GM23338 (cell line): ENCODE measurements around the gene SHCBP1L. TPM values are rescaled to one million over a fixed set of nuclear protein-coding genes. Genes with fewer than 3 reads are reported as not detected.

ENCODE experiments used
- ATAC-seq: fragments of 200-7000 bp; cut with Tn5 transposase; 3 replicates; pipeline ENCODE4 v1.9.1; 2020
- DNase-seq: peaks from one replicate; pipeline ENCODE4 v3.0.0-alpha.2; 2015; ENCODE audit warnings: low spot score
- H2AFZ ChIP-seq: fragments of 200-600 bp; sonication (generic); 2 replicates; pipeline ENCODE4 v1.8.0; 2016; ENCODE audit warnings: antibody characterized with exemption, mild to moderate bottlenecking, moderate library complexity
- H3F3A ChIP-seq: fragments of 200-600 bp; sonication (generic); replicated peaks from 2 replicates; pipeline ENCODE4 v1.8.0; 2017; ENCODE audit warnings: antibody characterized with exemption, mixed run types, low read depth
- H3K27ac ChIP-seq: fragments of 200-600 bp; sonication (generic); 2 replicates; pipeline ENCODE4 v1.6.1; 2016; ENCODE audit warnings: low read depth
- H3K27me3 ChIP-seq: fragments of 200-600 bp; sonication (generic); 2 replicates; pipeline ENCODE4 v1.8.0; 2016; ENCODE audit warnings: mild to moderate bottlenecking, mixed run types, moderate library complexity; ENCODE audit not compliant: insufficient read depth
- H3K36me3 ChIP-seq: fragments of 200-600 bp; sonication (generic); 2 replicates; pipeline ENCODE4 v1.8.0; 2016; ENCODE audit warnings: mild to moderate bottlenecking; ENCODE audit not compliant: insufficient read depth
- H3K4me1 ChIP-seq: fragments of 200-600 bp; sonication (generic); 2 replicates; pipeline ENCODE4 v1.8.0; 2016; ENCODE audit warnings: mild to moderate bottlenecking, moderate library complexity; ENCODE audit not compliant: insufficient read depth
- H3K4me2 ChIP-seq: fragments of 200-600 bp; sonication (generic); 2 replicates; pipeline ENCODE4 v1.7.1; 2017; ENCODE audit warnings: mixed run types
- H3K4me3 ChIP-seq: fragments of 200-600 bp; sonication (generic); 2 replicates; pipeline ENCODE4 v1.6.1; 2016; ENCODE audit warnings: mixed run types
- H3K79me2 ChIP-seq: fragments of 200-600 bp; sonication (generic); replicated peaks from 2 replicates; pipeline ENCODE4 v1.8.0; 2017; ENCODE audit warnings: mild to moderate bottlenecking; ENCODE audit not compliant: insufficient read depth
- H3K9me2 ChIP-seq: fragments of 200-600 bp; sonication (generic); 2 replicates; pipeline ENCODE4 v1.8.0; 2017; ENCODE audit not compliant: insufficient read depth
- H4K20me1 ChIP-seq: fragments of 200-600 bp; sonication (generic); replicated peaks from 2 replicates; pipeline ENCODE4 v1.8.0; 2017; ENCODE audit warnings: mild to moderate bottlenecking; ENCODE audit not compliant: insufficient read depth
- H3K27ac Mint-ChIP-seq: 2 replicates; pipeline ENCODE4 v1.8.0; 2020; ENCODE audit warnings: inconsistent platforms, mild to moderate bottlenecking, moderate library complexity, mixed read lengths
- H3K27me3 Mint-ChIP-seq: 3 replicates; pipeline ENCODE4 v1.8.0; 2022; ENCODE audit warnings: low read depth, mild to moderate bottlenecking, moderate library complexity, mixed read lengths, inconsistent platforms; ENCODE audit not compliant: insufficient read depth, poor library complexity
- H3K36me3 Mint-ChIP-seq: 3 replicates; pipeline ENCODE4 v1.8.0; 2021; ENCODE audit warnings: low read depth, mild to moderate bottlenecking, inconsistent platforms, moderate library complexity, mixed read lengths
- H3K4me1 Mint-ChIP-seq: 3 replicates; pipeline ENCODE4 v1.8.0; 2020; ENCODE audit warnings: mild to moderate bottlenecking, inconsistent platforms, mixed read lengths
- H3K4me3 Mint-ChIP-seq: 3 replicates; pipeline ENCODE4 v1.8.0; 2021; ENCODE audit warnings: moderate library complexity, mild to moderate bottlenecking, inconsistent platforms, mixed read lengths
- H3K9me3 Mint-ChIP-seq: 3 replicates; pipeline ENCODE4 v1.8.0; 2020; ENCODE audit warnings: moderate library complexity, mild to moderate bottlenecking, inconsistent platforms, mixed read lengths
- CREB1 ChIP-seq: fragments of 250-450 bp; sonication (Bioruptor Pico); IDR thresholded peaks from 2 replicates; pipeline ENCODE4 v1.5.0; 2020; ENCODE audit warnings: low read depth, mild to moderate bottlenecking, moderate library complexity
- EZH2 ChIP-seq: fragments of 200-600 bp; sonication (generic); IDR thresholded peaks from one replicate; pipeline ENCODE4 v1.8.0; 2017; ENCODE audit warnings: antibody characterized with exemption, mild to moderate bottlenecking, low read depth; ENCODE audit not compliant: unreplicated experiment
- EZH2phosphoT487 ChIP-seq: fragments of 200-600 bp; sonication (generic); IDR thresholded peaks from one replicate; pipeline ENCODE4 v1.8.1; 2018; ENCODE audit warnings: antibody characterized with exemption; ENCODE audit not compliant: unreplicated experiment
- JUNB ChIP-seq: IDR thresholded peaks from one replicate; pipeline ENCODE4 v1.6.1; 2016; ENCODE audit warnings: antibody characterized with exemption; ENCODE audit not compliant: unreplicated experiment
- POLR2AphosphoS5 ChIP-seq: IDR thresholded peaks from 2 replicates; pipeline ENCODE4 v1.6.1; 2016; ENCODE audit warnings: antibody characterized with exemption, low read depth
- ZNF114 ChIP-seq: fragments of 250-450 bp; sonication (Bioruptor Pico); IDR thresholded peaks from 2 replicates; pipeline ENCODE4 v1.5.0; 2020; ENCODE audit warnings: mild to moderate bottlenecking, moderate library complexity
- polyA plus RNA-seq: library from polyadenylated mRNA; unstranded; fragments of >200 nt; fragmentation: Nextera tagmentation; extraction: Ambion mirVana; gene quantifications from 2 replicates; pipeline ENCODE4 v1.2.1, GENCODE V29; 2016
- total RNA-seq: library from RNA; depleted of rRNA; stranded (reverse); fragments of >200 nt; shearing (Covaris generic); gene quantifications from 2 replicates; pipeline ENCODE4 v1.2.3, GENCODE V29; 2014
- TF ChIP-seq, protein P1 (sequence below): fragments of 250-450 bp; sonication (Bioruptor Pico); IDR thresholded peaks from 2 replicates; pipeline ENCODE4 v1.5.0; 2020; ENCODE audit warnings: mild to moderate bottlenecking, moderate library complexity
- TF ChIP-seq, protein P2 (sequence below): IDR thresholded peaks from 2 replicates; pipeline ENCODE4 v1.6.1; 2016; ENCODE audit warnings: antibody characterized with exemption

Gene SHCBP1L
- total and polyA plus RNA-seq, 2 experiments from 2014 or later, result not detected

DNA sequence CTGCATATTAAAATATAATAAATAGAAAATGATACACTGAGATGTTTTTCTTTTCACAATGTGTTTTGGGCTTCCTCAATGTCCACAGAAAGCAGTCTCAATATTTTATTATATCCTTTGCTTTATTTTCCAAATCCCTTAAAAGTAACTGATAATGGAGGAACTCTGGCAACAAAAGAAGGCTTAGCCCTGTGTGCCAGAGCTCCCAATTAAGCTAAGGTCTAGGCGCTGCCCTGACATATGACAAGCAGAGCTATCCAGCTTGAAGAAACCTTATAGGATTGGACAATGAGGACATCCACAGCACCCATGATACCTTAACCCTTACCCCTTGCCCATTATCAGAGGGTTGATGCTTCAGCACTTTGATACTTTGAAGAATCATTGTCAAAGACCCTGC, 12.9 kb upstream of the SHCBP1L start:
- Mint-ChIP-seq H3K36me3 (no peaks in the 10 kb centered on the region), H3K27me3 (no peaks in the 10 kb centered on the region), H3K4me1 (peaks cover 9% of the 10 kb centered on the region), H3K4me3 (no peak overlapping the region), H3K9me3 (no peaks in the 10 kb centered on the region), H3K27ac (no peak overlapping the region)
- no peak overlapping the region for H2AFZ ChIP-seq
- no peak for ATAC-seq
- no peaks in the 10 kb centered on the region for H3K27me3 ChIP-seq
- H3K4me1 ChIP-seq, result peaks cover 4% of the 10 kb centered on the region; the same call in 1 of the 2 replicates
- H3K4me3 ChIP-seq, result no peak overlapping the region
- DNase-seq, result no peak
- TF ChIP-seq, protein P1, sequence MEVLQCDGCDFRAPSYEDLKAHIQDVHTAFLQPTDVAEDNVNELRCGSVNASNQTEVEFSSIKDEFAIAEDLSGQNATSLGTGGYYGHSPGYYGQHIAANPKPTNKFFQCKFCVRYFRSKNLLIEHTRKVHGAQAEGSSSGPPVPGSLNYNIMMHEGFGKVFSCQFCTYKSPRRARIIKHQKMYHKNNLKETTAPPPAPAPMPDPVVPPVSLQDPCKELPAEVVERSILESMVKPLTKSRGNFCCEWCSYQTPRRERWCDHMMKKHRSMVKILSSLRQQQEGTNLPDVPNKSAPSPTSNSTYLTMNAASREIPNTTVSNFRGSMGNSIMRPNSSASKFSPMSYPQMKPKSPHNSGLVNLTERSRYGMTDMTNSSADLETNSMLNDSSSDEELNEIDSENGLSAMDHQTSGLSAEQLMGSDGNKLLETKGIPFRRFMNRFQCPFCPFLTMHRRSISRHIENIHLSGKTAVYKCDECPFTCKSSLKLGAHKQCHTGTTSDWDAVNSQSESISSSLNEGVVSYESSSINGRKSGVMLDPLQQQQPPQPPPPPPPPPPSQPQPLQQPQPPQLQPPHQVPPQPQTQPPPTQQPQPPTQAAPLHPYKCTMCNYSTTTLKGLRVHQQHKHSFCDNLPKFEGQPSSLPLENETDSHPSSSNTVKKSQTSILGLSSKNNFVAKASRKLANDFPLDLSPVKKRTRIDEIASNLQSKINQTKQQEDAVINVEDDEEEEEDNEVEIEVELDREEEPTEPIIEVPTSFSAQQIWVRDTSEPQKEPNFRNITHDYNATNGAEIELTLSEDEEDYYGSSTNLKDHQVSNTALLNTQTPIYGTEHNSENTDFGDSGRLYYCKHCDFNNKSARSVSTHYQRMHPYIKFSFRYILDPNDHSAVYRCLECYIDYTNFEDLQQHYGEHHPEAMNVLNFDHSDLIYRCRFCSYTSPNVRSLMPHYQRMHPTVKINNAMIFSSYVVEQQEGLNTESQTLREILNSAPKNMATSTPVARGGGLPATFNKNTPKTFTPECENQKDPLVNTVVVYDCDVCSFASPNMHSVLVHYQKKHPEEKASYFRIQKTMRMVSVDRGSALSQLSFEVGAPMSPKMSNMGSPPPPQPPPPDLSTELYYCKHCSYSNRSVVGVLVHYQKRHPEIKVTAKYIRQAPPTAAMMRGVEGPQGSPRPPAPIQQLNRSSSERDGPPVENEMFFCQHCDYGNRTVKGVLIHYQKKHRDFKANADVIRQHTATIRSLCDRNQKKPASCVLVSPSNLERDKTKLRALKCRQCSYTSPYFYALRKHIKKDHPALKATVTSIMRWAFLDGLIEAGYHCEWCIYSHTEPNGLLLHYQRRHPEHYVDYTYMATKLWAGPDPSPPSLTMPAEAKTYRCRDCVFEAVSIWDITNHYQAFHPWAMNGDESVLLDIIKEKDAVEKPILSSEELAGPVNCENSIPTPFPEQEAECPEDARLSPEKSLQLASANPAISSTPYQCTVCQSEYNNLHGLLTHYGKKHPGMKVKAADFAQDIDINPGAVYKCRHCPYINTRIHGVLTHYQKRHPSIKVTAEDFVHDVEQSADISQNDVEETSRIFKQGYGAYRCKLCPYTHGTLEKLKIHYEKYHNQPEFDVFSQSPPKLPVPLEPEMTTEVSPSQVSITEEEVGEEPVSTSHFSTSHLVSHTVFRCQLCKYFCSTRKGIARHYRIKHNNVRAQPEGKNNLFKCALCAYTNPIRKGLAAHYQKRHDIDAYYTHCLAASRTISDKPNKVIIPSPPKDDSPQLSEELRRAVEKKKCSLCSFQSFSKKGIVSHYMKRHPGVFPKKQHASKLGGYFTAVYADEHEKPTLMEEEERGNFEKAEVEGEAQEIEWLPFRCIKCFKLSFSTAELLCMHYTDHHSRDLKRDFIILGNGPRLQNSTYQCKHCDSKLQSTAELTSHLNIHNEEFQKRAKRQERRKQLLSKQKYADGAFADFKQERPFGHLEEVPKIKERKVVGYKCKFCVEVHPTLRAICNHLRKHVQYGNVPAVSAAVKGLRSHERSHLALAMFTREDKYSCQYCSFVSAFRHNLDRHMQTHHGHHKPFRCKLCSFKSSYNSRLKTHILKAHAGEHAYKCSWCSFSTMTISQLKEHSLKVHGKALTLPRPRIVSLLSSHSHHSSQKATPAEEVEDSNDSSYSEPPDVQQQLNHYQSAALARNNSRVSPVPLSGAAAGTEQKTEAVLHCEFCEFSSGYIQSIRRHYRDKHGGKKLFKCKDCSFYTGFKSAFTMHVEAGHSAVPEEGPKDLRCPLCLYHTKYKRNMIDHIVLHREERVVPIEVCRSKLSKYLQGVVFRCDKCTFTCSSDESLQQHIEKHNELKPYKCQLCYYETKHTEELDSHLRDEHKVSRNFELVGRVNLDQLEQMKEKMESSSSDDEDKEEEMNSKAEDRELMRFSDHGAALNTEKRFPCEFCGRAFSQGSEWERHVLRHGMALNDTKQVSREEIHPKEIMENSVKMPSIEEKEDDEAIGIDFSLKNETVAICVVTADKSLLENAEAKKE (CRISPR knock-in tag), result no peak
- TF ChIP-seq POLR2AphosphoS5 (no peak), JUNB (no peak), CREB1 (CRISPR knock-in tag) (no peak), EZH2phosphoT487 (no peak), ZNF114 (no peak), EZH2 (no peak)
- TF ChIP-seq, protein P2, sequence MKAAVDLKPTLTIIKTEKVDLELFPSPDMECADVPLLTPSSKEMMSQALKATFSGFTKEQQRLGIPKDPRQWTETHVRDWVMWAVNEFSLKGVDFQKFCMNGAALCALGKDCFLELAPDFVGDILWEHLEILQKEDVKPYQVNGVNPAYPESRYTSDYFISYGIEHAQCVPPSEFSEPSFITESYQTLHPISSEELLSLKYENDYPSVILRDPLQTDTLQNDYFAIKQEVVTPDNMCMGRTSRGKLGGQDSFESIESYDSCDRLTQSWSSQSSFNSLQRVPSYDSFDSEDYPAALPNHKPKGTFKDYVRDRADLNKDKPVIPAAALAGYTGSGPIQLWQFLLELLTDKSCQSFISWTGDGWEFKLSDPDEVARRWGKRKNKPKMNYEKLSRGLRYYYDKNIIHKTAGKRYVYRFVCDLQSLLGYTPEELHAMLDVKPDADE, result no peak
- no peaks in the 10 kb centered on the region for H4K20me1 ChIP-seq
- no peaks in the 10 kb centered on the region for H3K79me2 ChIP-seq
- H3K27ac ChIP-seq, result no peak overlapping the region
- H3K9me2 ChIP-seq, result no peaks in the 10 kb centered on the region
- H3K4me2 ChIP-seq, result no peak overlapping the region
- no peaks in the 10 kb centered on the region for H3K36me3 ChIP-seq
- no peaks in the 10 kb centered on the region for H3F3A ChIP-seq
